PC-9 (cell line): ENCODE results near the gene GCM1. TPM values are rescaled to one million over a fixed set of nuclear protein-coding genes. Genes with fewer than 3 reads are reported as not detected.

ENCODE experiments used
- BruUV-seq: library from RNA; stranded (reverse); fragments of 400-500 nt; replicated peaks from 2 replicates; lab custom pipeline; 2021; lab: Mats Ljungman, UMichigan
- CTCF ChIA-PET: fragments of 300-600 bp; sonication (Branson Sonifier 250); formaldehyde crosslinking; loops from one replicate; lab custom pipeline; 2022; ENCODE audit warnings: antibody characterized with exemption; lab: Charles Lee
- POLR2A ChIA-PET: fragments of 300-600 bp; sonication (Branson Sonifier 250); formaldehyde crosslinking; loops from one replicate; lab custom pipeline; 2022; ENCODE audit warnings: antibody characterized with exemption; ENCODE audit not compliant: unreplicated experiment; lab: Charles Lee
- DNase-seq, 2 experiments: peaks; one replicate each; pipeline versions ENCODE4 v3.0.0 to v3.0.0-alpha.2; 2015 to 2022; ENCODE audit warnings: mixed read lengths in 1 of 2
- H2AFZ ChIP-seq: fragments of 200-600 bp; sonication (generic); 2 replicates; pipeline ENCODE4 v1.8.1; 2017; ENCODE audit warnings: antibody characterized with exemption
- H3F3A ChIP-seq: fragments of 200-600 bp; sonication (generic); 2 replicates; pipeline ENCODE4 v1.8.1; 2017; ENCODE audit warnings: antibody characterized with exemption, mild to moderate bottlenecking, low read depth; ENCODE audit not compliant: insufficient read depth
- H3K27ac ChIP-seq: fragments of 200-600 bp; sonication (generic); 2 replicates; pipeline ENCODE4 v1.6.1; 2016; ENCODE audit warnings: mixed run types
- H3K27me3 ChIP-seq: fragments of 200-600 bp; sonication (generic); 2 replicates; pipeline ENCODE4 v1.6.1; 2016; ENCODE audit warnings: low read depth, mixed run types; ENCODE audit not compliant: insufficient read depth
- H3K36me3 ChIP-seq: fragments of 200-600 bp; sonication (generic); 2 replicates; pipeline ENCODE4 v1.6.1; 2016; ENCODE audit warnings: low read depth, mixed run types
- H3K4me1 ChIP-seq: fragments of 200-600 bp; sonication (generic); replicated peaks from 2 replicates; pipeline ENCODE4 v1.6.1; 2016; ENCODE audit warnings: mixed run types; ENCODE audit not compliant: insufficient read depth
- H3K4me2 ChIP-seq: fragments of 200-600 bp; sonication (generic); 2 replicates; pipeline ENCODE4 v1.6.1; 2017; ENCODE audit warnings: mixed run types
- H3K4me3 ChIP-seq: fragments of 200-600 bp; sonication (generic); 2 replicates; pipeline ENCODE4 v1.6.1; 2016; ENCODE audit warnings: mixed run types
- H3K79me2 ChIP-seq: fragments of 200-600 bp; sonication (generic); 2 replicates; pipeline ENCODE4 v1.6.1; 2017; ENCODE audit warnings: low read depth, mixed run types
- H3K9me2 ChIP-seq: fragments of 200-600 bp; sonication (generic); 2 replicates; pipeline ENCODE4 v1.8.1; 2017; ENCODE audit warnings: mild to moderate bottlenecking; ENCODE audit not compliant: insufficient read depth
- H3K9me3 ChIP-seq: fragments of 200-600 bp; sonication (generic); 2 replicates; pipeline ENCODE4 v1.8.1; 2016; ENCODE audit warnings: low read depth; ENCODE audit not compliant: insufficient read depth
- H4K20me1 ChIP-seq: fragments of 200-600 bp; sonication (generic); 2 replicates; pipeline ENCODE4 v1.8.1; 2017; ENCODE audit not compliant: insufficient read depth
- EZH2 ChIP-seq: fragments of 200-600 bp; sonication (generic); IDR thresholded peaks from 2 replicates; pipeline ENCODE4 v1.8.0; 2017; ENCODE audit warnings: antibody characterized with exemption, low read depth
- intact Hi-C: fragments of 100-400 bp; cut with micrococcal nuclease; formaldehyde crosslinking; loops from one replicate; pipeline ENCODE4 v1.10.0; 2022; ENCODE audit not compliant: unreplicated experiment
- total RNA-seq: library from RNA; stranded (reverse); gene quantifications from 2 replicates; pipeline ENCODE4 v1.2.3, GENCODE V29; 2021
- TF ChIP-seq, protein P1 (sequence below): fragments of 200-600 bp; sonication (generic); conservative IDR thresholded peaks from 2 replicates; pipeline ENCODE4 v1.6.1; 2017; ENCODE audit warnings: mixed run types, antibody characterized with exemption, mild to moderate bottlenecking, moderate library complexity

Gene GCM1
- total RNA-seq, 1 experiment from 2014 or later = 0.13 TPM

DNA sequence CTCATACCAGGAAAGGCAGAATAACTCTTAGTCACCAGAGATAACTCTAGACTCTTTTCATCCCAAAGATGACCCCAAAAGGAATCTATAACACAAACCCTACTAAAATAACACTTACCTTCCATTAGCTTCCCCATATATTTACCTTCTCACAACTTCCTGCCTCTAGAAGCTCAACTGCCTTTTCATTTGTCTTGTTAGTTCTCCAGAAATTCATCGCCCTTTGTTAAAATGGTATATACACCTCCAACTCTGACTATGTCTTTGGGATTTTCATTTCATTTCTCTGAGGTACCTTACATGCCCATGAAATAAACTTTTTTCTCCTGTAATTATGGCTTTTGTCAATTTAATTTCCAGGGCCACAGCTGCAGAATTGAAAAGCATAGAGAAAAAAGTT is 33.5 kb downstream of the GCM1 start:
- H3F3A ChIP-seq = peaks cover 36% of the 10 kb centered on the region
- TF ChIP-seq EZH2 = no peak
- TF ChIP-seq, protein P1, sequence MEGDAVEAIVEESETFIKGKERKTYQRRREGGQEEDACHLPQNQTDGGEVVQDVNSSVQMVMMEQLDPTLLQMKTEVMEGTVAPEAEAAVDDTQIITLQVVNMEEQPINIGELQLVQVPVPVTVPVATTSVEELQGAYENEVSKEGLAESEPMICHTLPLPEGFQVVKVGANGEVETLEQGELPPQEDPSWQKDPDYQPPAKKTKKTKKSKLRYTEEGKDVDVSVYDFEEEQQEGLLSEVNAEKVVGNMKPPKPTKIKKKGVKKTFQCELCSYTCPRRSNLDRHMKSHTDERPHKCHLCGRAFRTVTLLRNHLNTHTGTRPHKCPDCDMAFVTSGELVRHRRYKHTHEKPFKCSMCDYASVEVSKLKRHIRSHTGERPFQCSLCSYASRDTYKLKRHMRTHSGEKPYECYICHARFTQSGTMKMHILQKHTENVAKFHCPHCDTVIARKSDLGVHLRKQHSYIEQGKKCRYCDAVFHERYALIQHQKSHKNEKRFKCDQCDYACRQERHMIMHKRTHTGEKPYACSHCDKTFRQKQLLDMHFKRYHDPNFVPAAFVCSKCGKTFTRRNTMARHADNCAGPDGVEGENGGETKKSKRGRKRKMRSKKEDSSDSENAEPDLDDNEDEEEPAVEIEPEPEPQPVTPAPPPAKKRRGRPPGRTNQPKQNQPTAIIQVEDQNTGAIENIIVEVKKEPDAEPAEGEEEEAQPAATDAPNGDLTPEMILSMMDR = no peak
- H3K9me2 ChIP-seq = no peaks in the 10 kb centered on the region
- no peaks in the 10 kb centered on the region for H4K20me1 ChIP-seq
- H3K36me3 ChIP-seq = no peaks in the 10 kb centered on the region
- H3K4me2 ChIP-seq = no peak overlapping the region
- POLR2A ChIA-PET = interaction anchor here (0.7 kb wide), 1 partner anchor 502 kb away, joined by 3 read pairs; no protein-coding TSS in a partner anchor
- no peak overlapping the region for H3K4me3 ChIP-seq
- peaks cover 60% of the 10 kb centered on the region for H3K4me1 ChIP-seq
- H3K27ac ChIP-seq = no peak overlapping the region
- H3K9me3 ChIP-seq = peaks cover 16% of the 10 kb centered on the region
- intact Hi-C loops = no loop called here
- no peaks in the 10 kb centered on the region for H3K27me3 ChIP-seq
- DNase-seq = no peak
- CTCF ChIA-PET = no interaction called here
- no peak overlapping the region for H2AFZ ChIP-seq
- H3K79me2 ChIP-seq = no peaks in the 10 kb centered on the region
- no TSS peak for BruUV-seq

DNA sequence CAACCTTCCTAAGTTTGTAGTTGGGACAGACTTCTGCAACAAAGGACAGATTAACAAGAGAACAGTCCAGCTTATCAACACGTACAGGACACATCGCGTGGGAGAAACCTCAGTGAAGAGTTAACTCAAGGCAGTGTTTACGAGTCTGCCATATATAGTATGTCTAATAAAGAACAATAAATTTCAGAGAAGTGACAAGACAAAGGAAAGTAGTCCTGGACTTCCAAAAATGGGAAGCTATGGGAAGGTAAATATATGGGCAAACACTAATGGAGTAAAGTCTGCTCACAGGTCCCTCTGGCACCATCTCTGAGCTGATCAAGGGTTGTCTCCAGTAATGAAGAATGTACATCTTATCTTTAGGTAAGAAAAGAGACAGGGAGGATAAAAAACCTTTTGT is 34.9 kb downstream of the GCM1 start:
- BruUV-seq = no TSS peak
- peaks cover 59% of the 10 kb centered on the region for H3K4me1 ChIP-seq
- peaks cover 36% of the 10 kb centered on the region for H3F3A ChIP-seq
- intact Hi-C loops = loop anchor here (2.0 to 5.0 kb wide), 3 partner anchors 354 to 614 kb away; partner anchors contain the start of gene GCLC
- DNase-seq = no peak
- H3K79me2 ChIP-seq = no peaks in the 10 kb centered on the region
- no peak overlapping the region for H2AFZ ChIP-seq
- peak overlapping the region; percentile 78 for H3K4me2 ChIP-seq
- H3K27me3 ChIP-seq = no peaks in the 10 kb centered on the region
- H3K27ac ChIP-seq = peak overlapping the region; percentile 88
- H3K9me3 ChIP-seq = peaks cover 11% of the 10 kb centered on the region
- TF ChIP-seq, protein P1 = no peak
- TF ChIP-seq EZH2 = no peak
- peak overlapping the region; percentile 41; the same call in 1 of the 2 replicates for H3K4me3 ChIP-seq
- H4K20me1 ChIP-seq = no peaks in the 10 kb centered on the region
- no peaks in the 10 kb centered on the region for H3K9me2 ChIP-seq
- no peaks in the 10 kb centered on the region for H3K36me3 ChIP-seq
- CTCF ChIA-PET = interaction anchor here (0.6 to 0.8 kb wide), 2 partner anchors 15 to 46 kb away, joined by 3 read pairs; no protein-coding TSS in a partner anchor
- POLR2A ChIA-PET = no interaction called here

DNA sequence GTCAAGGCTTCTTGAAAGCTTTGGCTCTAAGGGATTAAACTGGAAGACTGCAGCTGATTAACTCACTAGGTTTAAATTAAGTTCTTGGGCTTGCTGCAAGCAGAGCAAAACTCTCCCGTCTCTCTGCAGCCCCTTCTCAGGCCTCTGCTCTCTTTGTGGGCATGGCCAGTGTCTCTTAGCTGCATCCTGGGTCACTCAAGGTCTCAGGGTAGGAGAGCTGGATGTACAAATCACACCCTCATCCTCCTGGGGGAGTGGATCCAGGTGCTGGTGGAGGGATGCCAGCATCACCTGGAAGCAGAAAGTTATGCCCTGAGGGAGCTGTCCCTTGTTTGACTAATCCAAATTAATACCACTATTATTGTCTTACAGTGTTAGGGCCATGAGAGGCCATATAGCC is 35.8 kb downstream of the GCM1 start:
- H4K20me1 ChIP-seq = no peaks in the 10 kb centered on the region
- ChIA-PET POLR2A (interaction anchor here (0.5 to 1.1 kb wide), 6 partner anchors 56 to 823 kb away, joined by 3 to 11 read pairs (median 3); no protein-coding TSS in a partner anchor), CTCF (interaction anchor here (0.6 to 1.5 kb wide), 5 partner anchors 56 to 615 kb away, joined by 3 to 5 read pairs (median 3); no protein-coding TSS in a partner anchor)
- H3F3A ChIP-seq = peaks cover 36% of the 10 kb centered on the region
- H3K4me3 ChIP-seq = peak overlapping the region; percentile 41; the same call in 1 of the 2 replicates
- no peaks in the 10 kb centered on the region for H3K27me3 ChIP-seq
- H2AFZ ChIP-seq = no peak overlapping the region
- no TSS peak for BruUV-seq
- H3K79me2 ChIP-seq = no peaks in the 10 kb centered on the region
- TF ChIP-seq, protein P1 = no peak
- H3K27ac ChIP-seq = peak overlapping the region; percentile 88
- intact Hi-C loops = loop anchor here (1.0 to 5.0 kb wide), 5 partner anchors 55 to 614 kb away; partner anchors contain the start of gene GCLC
- peak; percentile 71 to 87 for DNase-seq
- H3K9me3 ChIP-seq = peaks cover 7% of the 10 kb centered on the region
- H3K36me3 ChIP-seq = no peaks in the 10 kb centered on the region
- peak overlapping the region; percentile 78 for H3K4me2 ChIP-seq
- no peaks in the 10 kb centered on the region for H3K9me2 ChIP-seq
- H3K4me1 ChIP-seq = peaks cover 61% of the 10 kb centered on the region
